Measurements from ENCODE around the gene MUC6. TPM values are rescaled to one million over a fixed set of nuclear protein-coding genes. Genes with fewer than 3 reads are reported as not detected.
A peak's percentile ranks its signal among the peaks of the same experiment; 100 is the strongest.

MUC6 gene
- total and polyA plus RNA-seq, 2 of the 8 experiments (the other 6 are each of a cell fraction or from before 2014, with no cell fraction given): not detected

GRCh38 chr11:1022411-1022810 lies 14.1 kb downstream of the MUC6 start:
- FAIRE-seq: no peak
- Histone ChIP-seq H2AFZ (ENCODE audit: low read length) (no peak overlapping the region), H3K27ac (ENCODE audit: low read depth, low read length) (no peak overlapping the region), H4K8ac (ENCODE audit: extremely low read depth, insufficient read depth, low read length) (no peak overlapping the region), H3K36me3 (ENCODE audit: control insufficient read depth in 2 of 4, insufficient read depth in 4 of 4, low read length in 3 of 4) (no peaks in the 10 kb centered on the region; a peak in 1 of 8 replicates), H4K20me1 (replicated peaks in 1 of 2; ENCODE audit: control insufficient read depth in 1 of 2, insufficient read depth in 2 of 2, low read length in 2 of 2) (peaks cover 0 to 11% of the 10 kb centered on the region in 2 experiments), H2BK120ac (replicated peaks; ENCODE audit: low read depth, low read length) (no peak overlapping the region), H4K91ac (replicated peaks; ENCODE audit: insufficient read length, low read length) (peak overlapping the region; percentile 30), H3K9ac (replicated peaks in 1 of 4; ENCODE audit: extremely low read depth in 1 of 4, low read depth in 3 of 4, low read length in 3 of 4) (no peak overlapping the region), H2BK15ac (ENCODE audit: low read length) (no peak overlapping the region), H3K23me2 (ENCODE audit: low read depth, low read length) (peaks cover 5% of the 10 kb centered on the region), H3K27me3 (replicated peaks in 1 of 4; ENCODE audit: control insufficient read depth in 3 of 4, extremely low read depth in 1 of 4, insufficient read depth in 3 of 4, low read length in 3 of 4) (no peaks in the 10 kb centered on the region), H2BK12ac (ENCODE audit: low read depth, low read length) (no peak overlapping the region), H3K9me3 (ENCODE audit: insufficient read depth in 2 of 2, low read depth in 1 of 2, low read length in 1 of 2) (peaks cover 0 to 4% of the 10 kb centered on the region in 2 experiments; a peak in 2 of 4 replicates), H2BK20ac (ENCODE audit: low read length) (no peak overlapping the region), H3K4me3 (ENCODE audit: extremely low read depth in 1 of 4, insufficient read depth in 2 of 4, low read depth in 3 of 4, low read length in 4 of 4) (no peak overlapping the region), H3K79me1 (ENCODE audit: low read depth, low read length) (no peaks in the 10 kb centered on the region), H3K18ac (ENCODE audit: extremely low read depth, low read length) (no peak overlapping the region), H4K5ac (ENCODE audit: insufficient read length, low read depth, low read length) (no peak overlapping the region), H3K4me2 (ENCODE audit: insufficient read depth in 1 of 2, low read depth in 2 of 2, low read length in 2 of 2) (no peak overlapping the region), H3K56ac (replicated peaks; ENCODE audit: insufficient read length, low read depth, low read length) (no peak overlapping the region), H2AK5ac (ENCODE audit: low read depth, low read length) (no peak overlapping the region), H3K4ac (replicated peaks; ENCODE audit: insufficient read length, low read depth, low read length) (no peak overlapping the region), H3K23ac (ENCODE audit: insufficient read length) (no peak overlapping the region), H2BK5ac (ENCODE audit: low read depth, low read length) (no peak overlapping the region), H3K79me2 (ENCODE audit: control insufficient read depth in 1 of 2, insufficient read depth in 2 of 2, low read length in 2 of 2) (no peaks in the 10 kb centered on the region), H3K4me1 (replicated peaks in 1 of 4; ENCODE audit: control insufficient read depth in 3 of 4, insufficient read depth in 4 of 4, low read length in 3 of 4) (peaks cover 0 to 2% (median 0%) of the 10 kb centered on the region in 4 experiments; a peak in 1 of 7 replicates), H3K14ac (ENCODE audit: insufficient read length) (no peak overlapping the region)
- ChIA-PET CTCF (ENCODE audit: partially characterized antibody) (no interaction called here), POLR2A (ENCODE audit: partially characterized antibody) (no interaction called here)
- 89% methylated on average over 7 of the region's 7 CpGs; no CpG with 5 or more reads in 1 of the 2 experiments for whole genome bisulfite sequencing, 2 experiments (ENCODE audit: extremely low coverage in 1 of 2, insufficient coverage in 1 of 2, insufficient read length in 1 of 2, insufficient replicate concordance in 2 of 2, low coverage in 1 of 2, low lambda C conversion rate in 2 of 2, missing lambda C conversion rate in 1 of 2)
- no peak for DNase-seq (ENCODE audit: low read depth in 1 of 2, low spot score in 2 of 2)
- TF ChIP-seq CTBP2 (IDR thresholded peaks at IDR 0.05; ENCODE audit: borderline replicate concordance, insufficient read depth, insufficient read length, low read length): no peak
- TF ChIP-seq BACH1 (IDR thresholded peaks at IDR 0.05; ENCODE audit: low read length): no peak
- TF ChIP-seq PHF8 (conservative IDR thresholded peaks at IDR 0.05; ENCODE audit: low read depth, low read length): no peak
- no peak for TF ChIP-seq BCL11A (IDR thresholded peaks at IDR 0.05; ENCODE audit: low read depth in 2 of 2, low read length in 2 of 2)
- TF ChIP-seq POU5F1 (IDR thresholded peaks at IDR 0.05; ENCODE audit: low read depth, low read length): no peak
- no peak for TF ChIP-seq CHD1 (IDR thresholded peaks at IDR 0.05; ENCODE audit: low read depth, low read length)
- TF ChIP-seq SUZ12 (IDR thresholded peaks at IDR 0.05; ENCODE audit: low read length): no peak
- no peak for TF ChIP-seq SP4 (IDR thresholded peaks at IDR 0.05; ENCODE audit: low read length)
- no peak for TF ChIP-seq CEBPB (IDR thresholded peaks at IDR 0.05; ENCODE audit: low read depth, low read length)
- TF ChIP-seq RXRA (IDR thresholded peaks at IDR 0.05; ENCODE audit: insufficient read depth, low read depth, low read length): no peak

All from H1 (cell line).